ENCODE results near the gene SMAD9. TPM values are rescaled to one million over a fixed set of nuclear protein-coding genes. Genes with fewer than 3 reads are reported as not detected.

SMAD9 gene
- total RNA-seq, 6 experiments from 2014 or later = 0.80 to 1.5 (median 1.3) TPM

- Histone ChIP-seq H3K9me3 (no peaks in the 10 kb centered on the region), H3K27me3 (no peaks in the 10 kb centered on the region), H3K36me3 (no peaks in the 10 kb centered on the region), H3K4me3 (no peak overlapping the region), H3K4me1 (no peaks in the 10 kb centered on the region), H3K27ac (no peak overlapping the region)
- ATAC-seq = no peak
- WGBS (ENCODE audit: insufficient coverage, low coverage, low lambda C conversion rate, missing lambda C conversion rate) = 66% methylated on average over 3 of the region's 3 CpGs
- no peak for DNase-seq
- intact Hi-C loops (cut with DNase I) = no loop called here
- TF ChIP-seq POLR2A (IDR thresholded peaks at IDR 0.05) (no peak), CTCF (IDR thresholded peaks at IDR 0.05) (no peak)
Measured at GRCh38 chr13:36840718-36841250, 79.3 kb downstream of the SMAD9 start.

DNA sequence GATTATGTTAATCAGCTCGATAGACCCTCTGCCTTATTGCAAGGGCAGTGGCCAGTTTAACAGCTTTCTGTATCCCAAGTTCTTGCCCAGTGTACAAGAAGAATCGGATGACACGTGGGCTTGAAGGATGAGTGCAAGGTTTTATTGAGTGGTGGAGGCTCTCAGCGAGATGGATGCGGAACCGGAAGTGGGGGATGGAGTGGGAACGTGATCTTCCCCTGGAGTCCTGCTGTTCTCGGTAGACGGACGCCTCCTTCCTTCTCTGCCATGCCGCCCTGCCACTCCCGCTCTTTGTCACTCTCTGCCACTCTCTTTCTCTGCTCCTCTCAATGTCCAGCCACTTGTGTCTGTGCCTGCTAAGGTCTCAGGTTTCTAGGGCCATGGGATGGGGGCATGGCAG, 80.1 kb downstream of the SMAD9 start:
- H3K36me3 ChIP-seq = no peaks in the 10 kb centered on the region
- no peaks in the 10 kb centered on the region for H3K4me1 ChIP-seq
- 91% methylated on average over 8 of the region's 12 CpGs for WGBS (ENCODE audit: insufficient coverage, low coverage, low lambda C conversion rate, missing lambda C conversion rate)
- H3K4me3 ChIP-seq = no peak overlapping the region
- DNase-seq (no peak), ATAC-seq (no peak)
- no peaks in the 10 kb centered on the region for H3K9me3 ChIP-seq
- no peak overlapping the region for H3K27ac ChIP-seq
- H3K27me3 ChIP-seq = no peaks in the 10 kb centered on the region
- intact Hi-C loops (cut with DNase I) = no loop called here
- TF ChIP-seq CTCF (IDR thresholded peaks at IDR 0.05) = no peak
- no peak for TF ChIP-seq POLR2A (IDR thresholded peaks at IDR 0.05)

GRCh38 chr13:36839281-36839680, 80.8 kb downstream of the SMAD9 start:
- Histone ChIP-seq H3K27ac (no peak overlapping the region), H3K4me1 (no peaks in the 10 kb centered on the region), H3K4me3 (no peak overlapping the region), H3K9me3 (no peaks in the 10 kb centered on the region), H3K27me3 (no peaks in the 10 kb centered on the region), H3K36me3 (no peaks in the 10 kb centered on the region)
- DNase-seq (no peak), ATAC-seq (no peak)
- TF ChIP-seq POLR2A (IDR thresholded peaks at IDR 0.05) (no peak), CTCF (IDR thresholded peaks at IDR 0.05) (no peak)
- intact Hi-C loops (cut with DNase I) = no loop called here
- WGBS (ENCODE audit: insufficient coverage, low coverage, low lambda C conversion rate, missing lambda C conversion rate) = 50% methylated on average over 1 of the region's 3 CpGs

- DNase-seq = no peak
- TF ChIP-seq POLR2A (IDR thresholded peaks at IDR 0.05) (no peak), CTCF (IDR thresholded peaks at IDR 0.05) (no peak)
- 71% methylated on average over 1 of the region's 4 CpGs for WGBS (ENCODE audit: insufficient coverage, low coverage, low lambda C conversion rate, missing lambda C conversion rate)
- no peak for ATAC-seq
- Histone ChIP-seq H3K4me3 (no peak overlapping the region), H3K36me3 (no peaks in the 10 kb centered on the region), H3K27ac (no peak overlapping the region), H3K9me3 (no peaks in the 10 kb centered on the region), H3K4me1 (no peaks in the 10 kb centered on the region), H3K27me3 (no peaks in the 10 kb centered on the region)
- intact Hi-C loops (cut with DNase I) = no loop called here
Measured at GRCh38 chr13:36837354-36838092, 82.5 kb downstream of the SMAD9 start.

Data from right lobe of liver (tissue), 6 donors.